OCI-LY1 (cell line): ENCODE data around the gene SLC5A11.

ENCODE experiments used
- H2AFZ ChIP-seq: fragments of 200-600 bp; sonication (generic), shearing (Covaris generic); 2 replicates; pipeline ENCODE4 v1.6.0; 2014; ENCODE audit warnings: antibody characterized with exemption, mild to moderate bottlenecking, low read length
- H3F3A ChIP-seq: fragments of 200-600 bp; sonication (generic), shearing (Covaris generic); 2 replicates; pipeline ENCODE4 v1.6.0; 2014; ENCODE audit warnings: mild to moderate bottlenecking, antibody characterized with exemption, low read length, moderate library complexity; ENCODE audit not compliant: insufficient read depth
- H3K27ac ChIP-seq: fragments of 200-600 bp; sonication (generic); 2 replicates; pipeline ENCODE4 v1.5.1; 2014; ENCODE audit warnings: low read length, mixed run types, mild to moderate bottlenecking, low read depth; ENCODE audit not compliant: poor library complexity, severe bottlenecking
- H3K27me3 ChIP-seq: fragments of 200-600 bp; sonication (generic); 2 replicates; pipeline ENCODE4 v1.6.0; 2014; ENCODE audit warnings: antibody characterized with exemption, mild to moderate bottlenecking, low read length, moderate library complexity; ENCODE audit not compliant: insufficient read depth
- H3K36me3 ChIP-seq: fragments of 200-600 bp; sonication (generic); 2 replicates; pipeline ENCODE4 v1.6.1; 2014; ENCODE audit warnings: mild to moderate bottlenecking, antibody characterized with exemption, low read length, moderate library complexity, mixed read lengths; ENCODE audit not compliant: insufficient read depth
- H3K4me1 ChIP-seq: fragments of 200-600 bp; sonication (generic); 2 replicates; pipeline ENCODE4 v1.5.1; 2014; ENCODE audit warnings: mild to moderate bottlenecking, low read length, moderate library complexity; ENCODE audit not compliant: insufficient read depth, severe bottlenecking
- H3K4me2 ChIP-seq: fragments of 200-600 bp; sonication (generic), shearing (Covaris generic); 2 replicates; pipeline ENCODE4 v1.6.1; 2014; ENCODE audit warnings: low read length
- H3K4me3 ChIP-seq: fragments of 200-600 bp; sonication (generic); 2 replicates; pipeline ENCODE4 v1.5.1; 2014; ENCODE audit warnings: low read length, low read depth, mild to moderate bottlenecking, mixed read lengths; ENCODE audit not compliant: poor library complexity, severe bottlenecking
- H3K79me2 ChIP-seq: fragments of 200-600 bp; shearing (Covaris generic); 2 replicates; pipeline ENCODE4 v1.6.1; 2016; ENCODE audit warnings: mixed run types, low read length, mixed read lengths; ENCODE audit not compliant: insufficient read depth
- H3K9ac ChIP-seq: fragments of 200-600 bp; sonication (generic), shearing (Covaris generic); 2 replicates; pipeline ENCODE4 v1.6.1; 2014; ENCODE audit warnings: mild to moderate bottlenecking, low read length, mixed read lengths
- H3K9me2 ChIP-seq: fragments of 200-600 bp; sonication (generic), shearing (Covaris generic); 2 replicates; pipeline ENCODE4 v1.6.1; 2014; ENCODE audit warnings: low read depth, mild to moderate bottlenecking, low read length, mixed read lengths
- H3K9me3 ChIP-seq: fragments of 200-600 bp; shearing (Covaris generic); 2 replicates; pipeline ENCODE4 v1.6.1; 2014; ENCODE audit warnings: low read length, mixed read lengths
- H4K20me1 ChIP-seq: fragments of 200-600 bp; sonication (generic), shearing (Covaris generic); 2 replicates; pipeline ENCODE4 v1.6.0; 2016; ENCODE audit warnings: mild to moderate bottlenecking, low read length; ENCODE audit not compliant: insufficient read depth
- CTCF ChIP-seq: fragments of 200-600 bp; sonication (generic), shearing (Covaris generic); IDR thresholded peaks from 2 replicates; pipeline ENCODE4 v1.5.1; 2017; ENCODE audit warnings: mild to moderate bottlenecking, antibody characterized with exemption, low read length, moderate library complexity, mixed read lengths
- EZH2 ChIP-seq: fragments of 200-600 bp; sonication (generic), shearing (Covaris generic); IDR thresholded peaks from 2 replicates; pipeline ENCODE4 v1.8.0; 2017; ENCODE audit warnings: borderline replicate concordance, mixed run types, mild to moderate bottlenecking, antibody characterized with exemption, low read length, moderate library complexity, mixed read lengths

Gene SLC5A11

GRCh38 chr16:24957887-24958286 lies 112.1 kb downstream of the SLC5A11 start:
- Histone ChIP-seq H3K36me3 (peaks cover 66% of the 10 kb centered on the region), H2AFZ (no peak overlapping the region), H3K9me2 (no peaks in the 10 kb centered on the region), H3K4me2 (no peak overlapping the region), H3K9ac (no peak overlapping the region), H3K4me3 (no peak overlapping the region), H3K27me3 (no peaks in the 10 kb centered on the region), H3K9me3 (peaks cover 7% of the 10 kb centered on the region), H3F3A (no peaks in the 10 kb centered on the region; the same call in 1 of the 2 replicates), H4K20me1 (no peaks in the 10 kb centered on the region), H3K79me2 (no peaks in the 10 kb centered on the region), H3K4me1 (no peaks in the 10 kb centered on the region), H3K27ac (no peak overlapping the region)
- TF ChIP-seq CTCF (no peak), EZH2 (no peak)
